Upper lobe of right lung (tissue), 1 donor: ENCODE data around the gene GRK5. TPM values are rescaled to one million over a fixed set of nuclear protein-coding genes. Genes with fewer than 3 reads are reported as not detected.

Experiments
- ATAC-seq: fragments of 200-7000 bp; cut with Tn5 transposase; one replicate; pipeline ENCODE4 v1.9.1; 2020; ENCODE audit warnings: mild to moderate bottlenecking, moderate library complexity
- DNase-seq: peaks from one replicate; pipeline ENCODE4 v3.0.0-alpha.2; 2020
- H3K27ac ChIP-seq: fragments of 200-600 bp; one replicate; pipeline ENCODE4 v1.8.0; 2022
- H3K27me3 ChIP-seq: fragments of 200-600 bp; one replicate; pipeline ENCODE4 v1.8.0; 2022; ENCODE audit warnings: mild to moderate bottlenecking
- H3K36me3 ChIP-seq: fragments of 200-600 bp; one replicate; pipeline ENCODE4 v1.8.0; 2022
- H3K4me1 ChIP-seq: fragments of 200-600 bp; one replicate; pipeline ENCODE4 v1.8.0; 2022
- H3K4me3 ChIP-seq: fragments of 200-600 bp; one replicate; pipeline ENCODE4 v1.8.0; 2022; ENCODE audit warnings: mild to moderate bottlenecking
- H3K9me3 ChIP-seq: fragments of 200-600 bp; one replicate; pipeline ENCODE4 v1.8.0; 2022
- CTCF ChIP-seq: fragments of 200-600 bp; IDR thresholded peaks from one replicate; pipeline ENCODE4 v1.8.0; 2022; ENCODE audit warnings: antibody characterized with exemption
- intact Hi-C: fragments of 100-400 bp; cut with DNase I; formaldehyde crosslinking; loops from one replicate; pipeline ENCODE4 v1.11.0; 2022
- total RNA-seq: library from RNA; stranded (reverse); fragmentation: NEBNext Ultra II Directional; extraction: Animal tissue kit (Norgen Biotek cat#: 25700); gene quantifications from one replicate; pipeline ENCODE4 v1.2.1, GENCODE V29; 2021
- donor health status: DM: no; HTN: yes; CAD: no; lungs with severe emphysema.

GRK5 gene
- total RNA-seq, 1 donor from 2014 or later: 83.5 TPM

GRCh38 chr10:119344381-119344780, 137.0 kb downstream of the GRK5 start:
- intact Hi-C loops: no loop called here
- TF ChIP-seq CTCF: no peak
- Histone ChIP-seq H3K36me3 (no peaks in the 10 kb centered on the region), H3K9me3 (no peaks in the 10 kb centered on the region), H3K4me3 (no peak overlapping the region), H3K27me3 (no peaks in the 10 kb centered on the region), H3K4me1 (peaks cover 43% of the 10 kb centered on the region), H3K27ac (no peak overlapping the region)
- ATAC-seq (no peak), DNase-seq (peak; percentile 30)

GRCh38 chr10:119346095-119346832, 138.9 kb downstream of the GRK5 start:
- TF ChIP-seq CTCF: no peak
- DNase-seq (peak; percentile 54), ATAC-seq (peak; percentile 4)
- Histone ChIP-seq H3K4me3 (no peak overlapping the region), H3K27me3 (no peaks in the 10 kb centered on the region), H3K27ac (no peak overlapping the region), H3K36me3 (no peaks in the 10 kb centered on the region), H3K9me3 (no peaks in the 10 kb centered on the region), H3K4me1 (peaks cover 53% of the 10 kb centered on the region)
- intact Hi-C loops: no loop called here

GRCh38 chr10:119347181-119347974, 140.0 kb downstream of the GRK5 start:
- H3K27me3 ChIP-seq: no peaks in the 10 kb centered on the region
- DNase-seq (peak; percentile 38), ATAC-seq (no peak)
- H3K4me1 ChIP-seq: peaks cover 44% of the 10 kb centered on the region
- H3K4me3 ChIP-seq: no peak overlapping the region
- no peaks in the 10 kb centered on the region for H3K36me3 ChIP-seq
- H3K9me3 ChIP-seq: no peaks in the 10 kb centered on the region
- no peak overlapping the region for H3K27ac ChIP-seq
- no peak for TF ChIP-seq CTCF
- intact Hi-C loops: no loop called here

GRCh38 chr10:119348106-119348505, 140.7 kb downstream of the GRK5 start:
- intact Hi-C loops: no loop called here
- DNase-seq (no peak), ATAC-seq (no peak)
- Histone ChIP-seq H3K36me3 (no peaks in the 10 kb centered on the region), H3K9me3 (no peaks in the 10 kb centered on the region), H3K4me1 (peaks cover 37% of the 10 kb centered on the region), H3K27me3 (no peaks in the 10 kb centered on the region), H3K27ac (peak overlapping the region; percentile 55), H3K4me3 (no peak overlapping the region)
- no peak for TF ChIP-seq CTCF

- TF ChIP-seq CTCF: peak; percentile 22
- H3K9me3 ChIP-seq: no peaks in the 10 kb centered on the region
- peak; percentile 4 for ATAC-seq
- peak overlapping the region; percentile 68 for H3K27ac ChIP-seq
- intact Hi-C loops: no loop called here
- no peaks in the 10 kb centered on the region for H3K36me3 ChIP-seq
- DNase-seq: peak; percentile 44
- H3K4me1 ChIP-seq: peaks cover 34% of the 10 kb centered on the region
- H3K4me3 ChIP-seq: no peak overlapping the region
- no peaks in the 10 kb centered on the region for H3K27me3 ChIP-seq
Measured at GRCh38 chr10:119348516-119349240, 141.3 kb downstream of the GRK5 start.
